Neural crest cell (in vitro differentiated cells): Measurements from ENCODE around the gene ZC3HAV1. TPM values are rescaled to one million over a fixed set of nuclear protein-coding genes. Genes with fewer than 3 reads are reported as not detected.

ENCODE experiments used
- DNase-seq: peaks from one replicate; pipeline ENCODE4 v3.0.0; 2021; ENCODE audit warnings: low read depth, mixed read lengths, low spot score
- H3K27ac Mint-ChIP-seq: one replicate; pipeline ENCODE4 v1.8.0; 2021; ENCODE audit warnings: mild to moderate bottlenecking, mixed read lengths; ENCODE audit not compliant: unreplicated experiment
- H3K27me3 Mint-ChIP-seq: 2 replicates; pipeline ENCODE4 v1.8.0; 2021; ENCODE audit warnings: low read depth, mild to moderate bottlenecking, mixed read lengths
- H3K36me3 Mint-ChIP-seq: 2 replicates; pipeline ENCODE4 v1.8.0; 2021; ENCODE audit warnings: low read depth, mild to moderate bottlenecking, mixed read lengths
- H3K4me1 Mint-ChIP-seq: 2 replicates; pipeline ENCODE4 v1.8.0; 2021; ENCODE audit warnings: mixed read lengths
- H3K4me3 Mint-ChIP-seq: one replicate; pipeline ENCODE4 v1.8.0; 2021; ENCODE audit warnings: mild to moderate bottlenecking, mixed read lengths
- H3K9me3 Mint-ChIP-seq: 2 replicates; pipeline ENCODE4 v1.8.0; 2021; ENCODE audit warnings: mixed read lengths
- CTCF ChIP-seq: fragments of 200-600 bp; sonication (generic); conservative IDR thresholded peaks from 2 replicates; pipeline ENCODE4 v1.5.0; 2021; ENCODE audit warnings: antibody characterized with exemption, mild to moderate bottlenecking
- total RNA-seq: library from RNA; stranded (reverse); gene quantifications from 2 replicates; pipeline ENCODE4 v1.2.1, GENCODE V29; 2021

ZC3HAV1 gene
- total RNA-seq, 1 donor from 2014 or later = 19.6 TPM

- Mint-ChIP-seq H3K36me3 (no peaks in the 10 kb centered on the region), H3K4me1 (no peaks in the 10 kb centered on the region), H3K27me3 (peaks cover 44% of the 10 kb centered on the region), H3K27ac (no peak overlapping the region), H3K9me3 (no peaks in the 10 kb centered on the region), H3K4me3 (no peak overlapping the region)
- TF ChIP-seq CTCF = no peak
- no peak for DNase-seq
These were observed 14.8 kb upstream of the ZC3HAV1 start for GRCh38 chr7:139124084-139124914.

- TF ChIP-seq CTCF = no peak
- Mint-ChIP-seq H3K4me1 (no peaks in the 10 kb centered on the region), H3K9me3 (no peaks in the 10 kb centered on the region), H3K36me3 (no peaks in the 10 kb centered on the region), H3K27me3 (peaks cover 27% of the 10 kb centered on the region), H3K4me3 (no peak overlapping the region), H3K27ac (no peak overlapping the region)
- DNase-seq = no peak
These were observed 9.9 kb upstream of the ZC3HAV1 start for GRCh38 chr7:139119486-139119849.

DNA sequence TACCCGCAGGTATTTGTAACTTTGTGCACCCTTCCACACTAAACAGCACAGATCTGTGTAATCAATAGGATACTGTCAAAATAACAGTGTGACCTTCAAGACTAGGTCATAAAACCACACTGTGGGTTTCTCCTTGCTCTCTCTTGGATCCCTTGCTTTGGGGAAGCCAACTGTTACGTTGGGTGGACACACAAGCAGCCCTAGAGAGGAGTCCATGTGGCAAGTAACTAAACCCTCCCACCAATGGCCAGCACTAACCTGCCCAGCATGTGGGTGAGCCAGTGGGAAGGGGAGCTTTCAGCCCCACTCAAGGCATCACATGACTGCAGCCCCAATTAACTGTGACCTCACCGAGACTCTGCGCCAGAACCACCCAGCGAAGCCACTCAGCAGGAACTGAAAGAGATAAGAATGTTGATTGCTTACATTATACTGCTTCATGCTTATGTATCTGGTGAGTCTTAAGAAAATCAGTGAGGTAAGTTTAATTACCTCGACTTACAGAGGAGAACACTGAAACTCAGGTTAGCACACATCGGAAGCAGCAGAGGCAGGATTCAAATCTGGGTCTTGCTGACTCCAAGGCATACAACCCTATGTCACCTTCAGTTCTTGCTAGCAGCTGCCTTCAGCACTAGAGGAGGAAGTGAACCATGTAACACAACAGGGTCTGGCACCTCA, 9.4 kb upstream of the ZC3HAV1 start:
- H3K27ac Mint-ChIP-seq = no peak overlapping the region
- H3K4me3 Mint-ChIP-seq = no peak overlapping the region
- no peaks in the 10 kb centered on the region for H3K9me3 Mint-ChIP-seq
- no peak for TF ChIP-seq CTCF
- H3K36me3 Mint-ChIP-seq = no peaks in the 10 kb centered on the region
- H3K4me1 Mint-ChIP-seq = no peaks in the 10 kb centered on the region
- DNase-seq = no peak
- peaks cover 23% of the 10 kb centered on the region for H3K27me3 Mint-ChIP-seq

- DNase-seq = no peak
- H3K4me3 Mint-ChIP-seq = no peak overlapping the region
- no peak overlapping the region for H3K27ac Mint-ChIP-seq
- no peaks in the 10 kb centered on the region for H3K9me3 Mint-ChIP-seq
- no peaks in the 10 kb centered on the region for H3K36me3 Mint-ChIP-seq
- H3K27me3 Mint-ChIP-seq = peaks cover 22% of the 10 kb centered on the region
- TF ChIP-seq CTCF = no peak
- no peaks in the 10 kb centered on the region for H3K4me1 Mint-ChIP-seq
These were observed 8.8 kb upstream of the ZC3HAV1 start for GRCh38 chr7:139118234-139118804.

GRCh38 chr7:139117599-139118233, 8.2 kb upstream of the ZC3HAV1 start:
- no peak overlapping the region for H3K27ac Mint-ChIP-seq
- H3K9me3 Mint-ChIP-seq = no peaks in the 10 kb centered on the region
- no peaks in the 10 kb centered on the region for H3K36me3 Mint-ChIP-seq
- no peaks in the 10 kb centered on the region for H3K4me1 Mint-ChIP-seq
- no peak for DNase-seq
- TF ChIP-seq CTCF = no peak
- H3K27me3 Mint-ChIP-seq = peaks cover 25% of the 10 kb centered on the region
- no peak overlapping the region for H3K4me3 Mint-ChIP-seq
